BJ (cell line): ENCODE measurements around the gene XYLB. TPM values are rescaled to one million over a fixed set of nuclear protein-coding genes. Genes with fewer than 3 reads are reported as not detected.

Experiments used
- CTCF ChIA-PET: fragments of 350-600 bp; formaldehyde crosslinking; extraction: SDS; loops from one replicate; lab custom pipeline; 2021; ENCODE audit warnings: antibody characterized with exemption, inconsistent platforms; lab: Yijun Ruan, JAX
- POLR2A ChIA-PET: fragments of 300-600 bp; sonication (Branson Sonifier 250); formaldehyde crosslinking; extraction: SDS; loops from one replicate; lab custom pipeline; 2021; ENCODE audit warnings: antibody characterized with exemption; lab: Charles Lee
- DNase-seq: peaks from one replicate; pipeline ENCODE4 v3.0.0-alpha.2; 2011; ENCODE audit warnings: low read depth
- H3K27me3 ChIP-seq: 2 replicates; pipeline ENCODE4 v1.6.0; 2011; ENCODE audit warnings: low read length; ENCODE audit not compliant: control insufficient read depth, insufficient read depth
- H3K36me3 ChIP-seq: 2 replicates; pipeline ENCODE4 v1.5.1; 2011; ENCODE audit warnings: low read length; ENCODE audit not compliant: control insufficient read depth, insufficient read depth
- H3K4me3 ChIP-seq: 2 replicates; pipeline ENCODE4 v1.5.1; 2011; ENCODE audit warnings: low read depth, mild to moderate bottlenecking, control low read depth, low read length
- CTCF ChIP-seq: IDR thresholded peaks from 2 replicates; pipeline ENCODE4 v1.5.1; 2011; ENCODE audit warnings: low read depth, mild to moderate bottlenecking, control low read depth, inconsistent platforms, low read length, moderate library complexity; ENCODE audit not compliant: insufficient read depth
- polyA plus RNA-seq: library from polyadenylated mRNA; depleted of rRNA; stranded (reverse); fragments of >200 nt; gene quantifications from 2 replicates; pipeline ENCODE4 v1.2.3, GENCODE V29; 2011

XYLB gene
- polyA plus RNA-seq, 1 experiment = 3.0 TPM

GRCh38 chr3:38446085-38446686 lies 99.6 kb downstream of the XYLB start:
- Histone ChIP-seq H3K4me3 (no peak overlapping the region), H3K27me3 (no peaks in the 10 kb centered on the region), H3K36me3 (no peaks in the 10 kb centered on the region)
- TF ChIP-seq CTCF = no peak
- CTCF ChIA-PET = no interaction called here
- POLR2A ChIA-PET = no interaction called here
- no peak for DNase-seq

- Histone ChIP-seq H3K36me3 (no peaks in the 10 kb centered on the region), H3K27me3 (no peaks in the 10 kb centered on the region), H3K4me3 (no peak overlapping the region)
- POLR2A ChIA-PET = no interaction called here
- CTCF ChIA-PET = no interaction called here
- DNase-seq = no peak
- TF ChIP-seq CTCF = no peak
Observed at GRCh38 chr3:38446812-38447211, 100.2 kb downstream of the XYLB start.

- H3K4me3 ChIP-seq = no peak overlapping the region
- POLR2A ChIA-PET = no interaction called here
- CTCF ChIA-PET = no interaction called here
Observed at GRCh38 chr3:38450853-38451252, 104.3 kb downstream of the XYLB start.

GRCh38 chr3:38453075-38453912 lies 106.7 kb downstream of the XYLB start, which contains the start of gene ACVR2B:
Gene ACVR2B (plus strand): TSS chr3:38453890. CDS start chr3:38454323, 433 bp downstream.
- CTCF ChIA-PET = interaction anchor here (1.0 kb wide), 1 partner anchor 20 kb away, joined by 3 read pairs; no protein-coding TSS in a partner anchor
- peak within 1 kb of the TSS; percentile 69 for H3K4me3 ChIP-seq
- POLR2A ChIA-PET = no interaction called here
- no peak for DNase-seq
- TF ChIP-seq CTCF = no peak
- H3K36me3 ChIP-seq = no peaks in the 10 kb centered on the region
- H3K27me3 ChIP-seq = no peaks in the 10 kb centered on the region

More at GRCh38 chr3:38450853-38451252, 104.3 kb downstream of the XYLB start:
- no peak for DNase-seq
- TF ChIP-seq CTCF = no peak
- Histone ChIP-seq H3K36me3 (no peaks in the 10 kb centered on the region), H3K27me3 (no peaks in the 10 kb centered on the region)

- H3K4me3 ChIP-seq = peak overlapping the region; percentile 69
- TF ChIP-seq CTCF = no peak
- no peak for DNase-seq
- H3K27me3 ChIP-seq = no peaks in the 10 kb centered on the region
- ChIA-PET POLR2A (no interaction called here), CTCF (no interaction called here)
- no peaks in the 10 kb centered on the region for H3K36me3 ChIP-seq
Observed at GRCh38 chr3:38453913-38454177, 107.3 kb downstream of the XYLB start.
